Panc1 (cell line): ENCODE data around the gene MMRN2.
"Not testable (repeated sequence)": the region's sequence is repeated elsewhere in the genome, so short reads cannot be mapped to it uniquely, and the experiment has no call there.

Experiments
- CTCF ChIP-seq: fragments of 450-650 bp; IDR thresholded peaks from 2 replicates; pipeline ENCODE4 v1.5.1; 2017; ENCODE audit warnings: mild to moderate bottlenecking
- POLR2AphosphoS5 ChIP-seq: IDR thresholded peaks from 2 replicates; pipeline ENCODE4 v1.6.1; 2012; ENCODE audit warnings: mild to moderate bottlenecking, low read depth, low read length, moderate library complexity
- REST ChIP-seq, 2 experiments: IDR thresholded peaks; 2 replicates each; pipeline ENCODE4 v1.6.1; 2011 to 2012; ENCODE audit warnings: low read depth in 2 of 2, control low read depth in 1 of 2, low read length in 1 of 2, mild to moderate bottlenecking in 1 of 2, moderate library complexity in 1 of 2; ENCODE audit not compliant: insufficient read depth in 1 of 2
- SIN3A ChIP-seq: IDR thresholded peaks from 2 replicates; pipeline ENCODE4 v1.6.1; 2012; ENCODE audit warnings: low read depth, mild to moderate bottlenecking, low read length, moderate library complexity, borderline replicate concordance; ENCODE audit not compliant: insufficient read depth
- TCF7L2 ChIP-seq: IDR thresholded peaks from 2 replicates; pipeline ENCODE4 v1.6.1; 2011; ENCODE audit warnings: mild to moderate bottlenecking, low read depth, low read length, inconsistent platforms

GRCh38 chr10:86999802-87000403 lies 42.5 kb upstream of the MMRN2 start:
- TF ChIP-seq CTCF; REST (IDR thresholded peaks at IDR 0.05; ENCODE audit: insufficient read depth in 1 of 2, low read depth in 2 of 2, low read length in 1 of 2); POLR2AphosphoS5; TCF7L2; SIN3A: not testable (repeated sequence)
